GM18526 (cell line): ENCODE measurements around the gene APC2.

Experiments used
- POLR2A ChIP-seq: IDR thresholded peaks from 3 replicates; pipeline ENCODE4 v1.6.1; 2011; ENCODE audit not compliant: insufficient read length; ENCODE audit errors: extremely low read depth

The APC2 gene

GRCh38 chr19:1410136-1410786, 39.7 kb upstream of the APC2 start:
- TF ChIP-seq POLR2A = no peak

GRCh38 chr19:1410789-1411188, 39.1 kb upstream of the APC2 start:
- TF ChIP-seq POLR2A = no peak

GRCh38 chr19:1411255-1412191, 38.4 kb upstream of the APC2 start:
- TF ChIP-seq POLR2A = no peak

- TF ChIP-seq POLR2A = no peak
Observed at GRCh38 chr19:1412323-1412923, 37.5 kb upstream of the APC2 start.

- TF ChIP-seq POLR2A = no peak
Observed at GRCh38 chr19:1412995-1413800, 36.7 kb upstream of the APC2 start.

- TF ChIP-seq POLR2A = no peak
Observed at GRCh38 chr19:1416014-1416841, 33.7 kb upstream of the APC2 start.

- no peak for TF ChIP-seq POLR2A
Observed at GRCh38 chr19:1417145-1417544, 32.8 kb upstream of the APC2 start.

GRCh38 chr19:1417681-1418495, 32.0 kb upstream of the APC2 start:
- no peak for TF ChIP-seq POLR2A

- TF ChIP-seq POLR2A = no peak
Observed at GRCh38 chr19:1418496-1418775, 31.5 kb upstream of the APC2 start.

GRCh38 chr19:1418951-1419738, 30.8 kb upstream of the APC2 start:
- TF ChIP-seq POLR2A = no peak

- no peak for TF ChIP-seq POLR2A
Observed at GRCh38 chr19:1420590-1420989, 29.3 kb upstream of the APC2 start.

GRCh38 chr19:1421218-1421957, 28.5 kb upstream of the APC2 start:
- TF ChIP-seq POLR2A = no peak
